Measurements from ENCODE around the gene CCDC188.

- no peak for TF ChIP-seq JUND (IDR thresholded peaks at IDR 0.05; ENCODE audit: low read length)
- TF ChIP-seq CTCF (IDR thresholded peaks at IDR 0.05; ENCODE audit: control extremely low read depth in 1 of 3, insufficient read depth in 1 of 3, low read depth in 1 of 3, low read length in 3 of 3), result no peak
- TF ChIP-seq MAX (IDR thresholded peaks at IDR 0.05), result no peak
- no peak for TF ChIP-seq RFX5 (IDR thresholded peaks at IDR 0.05; ENCODE audit: borderline replicate concordance, low read depth, low read length)
- TF ChIP-seq MAFK (IDR thresholded peaks at IDR 0.05; ENCODE audit: low read depth, low read length), result no peak
- no peak for TF ChIP-seq TBP (IDR thresholded peaks at IDR 0.05; ENCODE audit: low read depth, low read length)
- no peak for TF ChIP-seq RAD21 (IDR thresholded peaks at IDR 0.05 in 1 of 2, conservative IDR thresholded peaks at IDR 0.05 in 1 of 2; ENCODE audit: low read depth in 2 of 2, low read length in 2 of 2)
- no peak for TF ChIP-seq CBX5 (IDR thresholded peaks at IDR 0.05; ENCODE audit: low read depth, low read length)
- no peak for TF ChIP-seq EZH2 (IDR thresholded peaks at IDR 0.05; ENCODE audit: low read depth, low read length, severe bottlenecking)
- TF ChIP-seq ATF3 (IDR thresholded peaks at IDR 0.05; ENCODE audit: insufficient read depth, low read depth, low read length), result no peak
- TF ChIP-seq SIN3A (conservative IDR thresholded peaks at IDR 0.05 in 1 of 2, IDR thresholded peaks at IDR 0.05 in 1 of 2; ENCODE audit: low read depth in 1 of 2, low read length in 2 of 2), result no peak
- TF ChIP-seq, protein P1, sequence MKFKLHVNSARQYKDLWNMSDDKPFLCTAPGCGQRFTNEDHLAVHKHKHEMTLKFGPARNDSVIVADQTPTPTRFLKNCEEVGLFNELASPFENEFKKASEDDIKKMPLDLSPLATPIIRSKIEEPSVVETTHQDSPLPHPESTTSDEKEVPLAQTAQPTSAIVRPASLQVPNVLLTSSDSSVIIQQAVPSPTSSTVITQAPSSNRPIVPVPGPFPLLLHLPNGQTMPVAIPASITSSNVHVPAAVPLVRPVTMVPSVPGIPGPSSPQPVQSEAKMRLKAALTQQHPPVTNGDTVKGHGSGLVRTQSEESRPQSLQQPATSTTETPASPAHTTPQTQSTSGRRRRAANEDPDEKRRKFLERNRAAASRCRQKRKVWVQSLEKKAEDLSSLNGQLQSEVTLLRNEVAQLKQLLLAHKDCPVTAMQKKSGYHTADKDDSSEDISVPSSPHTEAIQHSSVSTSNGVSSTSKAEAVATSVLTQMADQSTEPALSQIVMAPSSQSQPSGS (IDR thresholded peaks at IDR 0.05; ENCODE audit: low read length), result no peak
- no peak for TF ChIP-seq YY1 (IDR thresholded peaks at IDR 0.05; ENCODE audit: low read depth, low read length)
Observed at GRCh38 chr22:20101638-20102037, 49.2 kb downstream of the CCDC188 start.
